Ishikawa (cell line): ENCODE results near the gene TADA3.

Experiments
- CEBPB ChIP-seq: IDR thresholded peaks from 2 replicates; pipeline ENCODE4 v1.6.1; 2012
- CREB1 ChIP-seq: IDR thresholded peaks from 2 replicates; pipeline ENCODE4 v1.6.1; 2012; ENCODE audit warnings: low read depth
- EGR1 ChIP-seq: IDR thresholded peaks from 2 replicates; pipeline ENCODE4 v1.6.1; 2012
- EP300 ChIP-seq: IDR thresholded peaks from 2 replicates; pipeline ENCODE4 v1.6.1; 2012; ENCODE audit warnings: borderline replicate concordance
- FOXM1 ChIP-seq: IDR thresholded peaks from 2 replicates; pipeline ENCODE4 v1.6.1; 2012; ENCODE audit warnings: low read depth, borderline replicate concordance
- NFIC ChIP-seq: IDR thresholded peaks from 2 replicates; pipeline ENCODE4 v1.6.1; 2012
- RAD21 ChIP-seq: IDR thresholded peaks from 2 replicates; pipeline ENCODE4 v1.6.1; 2012; ENCODE audit warnings: low read depth
- TAF1 ChIP-seq: IDR thresholded peaks from 2 replicates; pipeline ENCODE4 v1.6.1; 2012; ENCODE audit warnings: low read depth, mild to moderate bottlenecking
- TCF12 ChIP-seq: IDR thresholded peaks from 2 replicates; pipeline ENCODE4 v1.6.1; 2012; ENCODE audit warnings: low read depth
- TEAD4 ChIP-seq: IDR thresholded peaks from 2 replicates; pipeline ENCODE4 v1.6.1; 2012
- USF1 ChIP-seq: IDR thresholded peaks from 2 replicates; pipeline ENCODE4 v1.6.1; 2012
- YY1 ChIP-seq: IDR thresholded peaks from 2 replicates; pipeline ENCODE4 v1.6.1; 2012; ENCODE audit warnings: low read depth
- ZBTB7A ChIP-seq: IDR thresholded peaks from 2 replicates; pipeline ENCODE4 v1.6.1; 2012; ENCODE audit warnings: low read depth
- TF ChIP-seq, protein P1 (sequence below): IDR thresholded peaks from 2 replicates; pipeline ENCODE4 v1.6.1; 2012; ENCODE audit warnings: low read depth, mild to moderate bottlenecking
- TF ChIP-seq, protein P2 (sequence below): IDR thresholded peaks from 2 replicates; pipeline ENCODE4 v1.6.1; 2012

The TADA3 gene

DNA sequence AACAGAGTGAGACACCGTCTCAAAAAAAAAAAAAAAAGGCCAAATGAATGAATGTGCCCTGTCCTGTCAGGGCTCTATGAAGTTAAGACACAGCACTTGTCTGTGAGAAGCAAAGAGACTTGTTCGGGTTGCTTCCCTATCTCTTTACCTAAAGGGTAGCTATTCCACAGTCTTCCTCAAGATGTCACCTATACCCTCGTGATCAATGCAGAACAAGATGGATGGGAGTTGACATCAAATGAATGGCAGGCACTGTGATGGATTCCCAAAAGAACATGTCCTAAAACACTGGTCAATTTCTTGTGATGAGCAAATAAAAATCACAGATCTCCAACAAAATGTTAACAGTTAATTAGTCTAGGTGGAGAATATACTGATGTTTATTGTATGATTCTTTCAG is 9.5 kb downstream of the TADA3 start:
- TF ChIP-seq FOXM1, result no peak
- no peak for TF ChIP-seq CEBPB
- no peak for TF ChIP-seq EGR1
- TF ChIP-seq CREB1, result no peak
- TF ChIP-seq USF1, result no peak
- no peak for TF ChIP-seq ZBTB7A
- TF ChIP-seq TCF12, result no peak
- TF ChIP-seq, protein P1, sequence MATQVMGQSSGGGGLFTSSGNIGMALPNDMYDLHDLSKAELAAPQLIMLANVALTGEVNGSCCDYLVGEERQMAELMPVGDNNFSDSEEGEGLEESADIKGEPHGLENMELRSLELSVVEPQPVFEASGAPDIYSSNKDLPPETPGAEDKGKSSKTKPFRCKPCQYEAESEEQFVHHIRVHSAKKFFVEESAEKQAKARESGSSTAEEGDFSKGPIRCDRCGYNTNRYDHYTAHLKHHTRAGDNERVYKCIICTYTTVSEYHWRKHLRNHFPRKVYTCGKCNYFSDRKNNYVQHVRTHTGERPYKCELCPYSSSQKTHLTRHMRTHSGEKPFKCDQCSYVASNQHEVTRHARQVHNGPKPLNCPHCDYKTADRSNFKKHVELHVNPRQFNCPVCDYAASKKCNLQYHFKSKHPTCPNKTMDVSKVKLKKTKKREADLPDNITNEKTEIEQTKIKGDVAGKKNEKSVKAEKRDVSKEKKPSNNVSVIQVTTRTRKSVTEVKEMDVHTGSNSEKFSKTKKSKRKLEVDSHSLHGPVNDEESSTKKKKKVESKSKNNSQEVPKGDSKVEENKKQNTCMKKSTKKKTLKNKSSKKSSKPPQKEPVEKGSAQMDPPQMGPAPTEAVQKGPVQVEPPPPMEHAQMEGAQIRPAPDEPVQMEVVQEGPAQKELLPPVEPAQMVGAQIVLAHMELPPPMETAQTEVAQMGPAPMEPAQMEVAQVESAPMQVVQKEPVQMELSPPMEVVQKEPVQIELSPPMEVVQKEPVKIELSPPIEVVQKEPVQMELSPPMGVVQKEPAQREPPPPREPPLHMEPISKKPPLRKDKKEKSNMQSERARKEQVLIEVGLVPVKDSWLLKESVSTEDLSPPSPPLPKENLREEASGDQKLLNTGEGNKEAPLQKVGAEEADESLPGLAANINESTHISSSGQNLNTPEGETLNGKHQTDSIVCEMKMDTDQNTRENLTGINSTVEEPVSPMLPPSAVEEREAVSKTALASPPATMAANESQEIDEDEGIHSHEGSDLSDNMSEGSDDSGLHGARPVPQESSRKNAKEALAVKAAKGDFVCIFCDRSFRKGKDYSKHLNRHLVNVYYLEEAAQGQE, result no peak
- TF ChIP-seq YY1, result no peak
- no peak for TF ChIP-seq TAF1
- no peak for TF ChIP-seq NFIC
- no peak for TF ChIP-seq RAD21
- no peak for TF ChIP-seq TEAD4
- TF ChIP-seq EP300, result no peak

DNA sequence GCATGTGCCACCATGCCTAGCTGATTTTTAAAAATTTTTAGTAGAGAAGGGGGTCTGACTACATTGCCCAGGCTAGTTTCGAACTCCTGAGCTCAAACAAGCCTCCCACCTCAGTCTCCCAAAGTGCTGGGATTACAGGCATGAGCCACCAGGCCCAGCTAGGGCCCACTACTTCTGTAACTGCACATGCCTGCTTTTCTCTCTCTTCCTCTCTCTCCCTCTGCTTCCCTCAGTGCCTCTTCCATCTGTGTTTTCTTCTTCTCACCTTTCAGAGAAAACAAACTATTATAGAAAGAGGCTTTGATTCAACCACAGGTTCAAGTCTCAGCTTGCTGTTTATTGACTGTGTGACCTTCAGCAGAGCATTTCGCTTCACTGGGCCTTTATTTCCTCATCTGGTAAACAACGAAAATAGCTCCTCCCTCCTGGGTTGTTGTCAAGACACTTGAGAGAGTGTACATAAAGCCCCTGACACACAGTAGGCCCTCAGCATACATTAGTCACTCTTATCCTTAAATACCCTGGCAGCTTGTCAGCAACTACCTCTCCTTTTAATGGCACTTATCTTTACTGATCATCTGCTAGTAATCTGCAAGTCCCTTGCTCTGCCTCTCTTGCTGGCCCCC is 10.2 kb downstream of the TADA3 start:
- TF ChIP-seq, protein P1, result no peak
- TF ChIP-seq RAD21, result no peak
- TF ChIP-seq TCF12, result no peak
- TF ChIP-seq EP300, result no peak
- no peak for TF ChIP-seq FOXM1
- no peak for TF ChIP-seq CREB1
- TF ChIP-seq TEAD4, result no peak
- TF ChIP-seq YY1, result no peak
- no peak for TF ChIP-seq USF1
- TF ChIP-seq, protein P2, sequence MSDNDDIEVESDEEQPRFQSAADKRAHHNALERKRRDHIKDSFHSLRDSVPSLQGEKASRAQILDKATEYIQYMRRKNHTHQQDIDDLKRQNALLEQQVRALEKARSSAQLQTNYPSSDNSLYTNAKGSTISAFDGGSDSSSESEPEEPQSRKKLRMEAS, result no peak
- no peak for TF ChIP-seq CEBPB
- no peak for TF ChIP-seq ZBTB7A
- TF ChIP-seq NFIC, result no peak
- no peak for TF ChIP-seq EGR1
- TF ChIP-seq TAF1, result no peak

- TF ChIP-seq EP300 (no peak), NFIC (no peak), YY1 (no peak), TEAD4 (no peak), RAD21 (no peak), TAF1 (no peak), EGR1 (no peak), USF1 (no peak), TCF12 (no peak), CEBPB (no peak), ZBTB7A (no peak), FOXM1 (no peak), CREB1 (no peak)
- TF ChIP-seq, protein P2, result no peak
- TF ChIP-seq, protein P1, result no peak
These were observed 10.7 kb downstream of the TADA3 start for GRCh38 chr3:9781551-9781950.

DNA sequence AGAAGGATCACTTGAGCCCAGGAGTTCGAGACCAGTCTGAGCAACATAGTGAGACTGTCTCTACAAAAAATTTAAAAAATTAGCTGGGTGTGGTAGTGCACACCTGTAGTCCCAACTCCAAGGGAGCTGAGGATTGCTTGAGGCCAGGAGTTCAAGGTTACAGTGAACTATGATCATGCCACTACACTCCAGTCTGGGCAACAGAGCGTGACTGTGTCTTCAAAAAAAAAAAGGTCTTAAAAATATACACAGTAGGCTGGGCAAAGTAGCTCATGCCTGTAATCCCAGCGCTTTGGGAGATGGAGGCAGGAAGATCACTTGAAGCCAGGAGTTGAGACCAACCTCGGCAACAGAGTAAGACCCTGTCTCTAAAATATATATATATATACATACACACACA is 11.4 kb downstream of the TADA3 start:
- TF ChIP-seq TCF12, result no peak
